Activated CD4-positive, alpha-beta T cell treated with anti-CD3 and anti-CD28 coated beads for 48 hours (primary cell): ENCODE measurements around the gene RALY.
"Not testable (repeated sequence)": the region's sequence is repeated elsewhere in the genome, so short reads cannot be mapped to it uniquely, and the experiment has no call there.

ENCODE experiments used
- DNase-seq: peaks from one replicate; pipeline ENCODE4 v3.0.0-alpha.2; 2020

The RALY gene

GRCh38 chr20:34018166-34018565 lies 24.5 kb downstream of the RALY start:
- DNase-seq, result no peak

- DNase-seq, result no peak
Measured at GRCh38 chr20:34022151-34022838, 28.6 kb downstream of the RALY start.

GRCh38 chr20:34022839-34023234 lies 29.1 kb downstream of the RALY start:
- DNase-seq, result no peak

GRCh38 chr20:34023937-34024722 lies 30.4 kb downstream of the RALY start:
- no peak for DNase-seq

- no peak for DNase-seq
Measured at GRCh38 chr20:34024723-34025351, 31.1 kb downstream of the RALY start.

- not testable (repeated sequence) for DNase-seq
Measured at GRCh38 chr20:34028013-34028412, 34.3 kb downstream of the RALY start.

GRCh38 chr20:34029415-34029814 lies 35.7 kb downstream of the RALY start:
- DNase-seq, result no peak

GRCh38 chr20:34030456-34030855 lies 36.7 kb downstream of the RALY start:
- no peak for DNase-seq

GRCh38 chr20:34033903-34034302 lies 40.2 kb downstream of the RALY start:
- no peak for DNase-seq

GRCh38 chr20:34037121-34037520 lies 43.4 kb downstream of the RALY start:
- DNase-seq, result peak; percentile 71

- DNase-seq, result no peak
Measured at GRCh38 chr20:34037767-34038166, 44.1 kb downstream of the RALY start.

GRCh38 chr20:34040300-34040995 lies 46.7 kb downstream of the RALY start:
- DNase-seq, result no peak

- DNase-seq, result no peak
Measured at GRCh38 chr20:34041226-34041625, 47.5 kb downstream of the RALY start.

GRCh38 chr20:34042262-34042661 lies 48.6 kb downstream of the RALY start:
- no peak for DNase-seq

- no peak for DNase-seq
Measured at GRCh38 chr20:34043025-34043424, 49.3 kb downstream of the RALY start.

- no peak for DNase-seq
Measured at GRCh38 chr20:34045294-34045693, 51.6 kb downstream of the RALY start.

GRCh38 chr20:34045930-34046725 lies 52.4 kb downstream of the RALY start:
- no peak for DNase-seq

- no peak for DNase-seq
Measured at GRCh38 chr20:34047010-34047687, 53.4 kb downstream of the RALY start.

- DNase-seq, result no peak
Measured at GRCh38 chr20:34047917-34048316, 54.2 kb downstream of the RALY start.

GRCh38 chr20:34049389-34049788 lies 55.7 kb downstream of the RALY start:
- no peak for DNase-seq

GRCh38 chr20:34049897-34050695 lies 56.4 kb downstream of the RALY start:
- DNase-seq, result no peak
